GDM1 (cell line): ENCODE results near the gene SOCS2.
"Not testable (repeated sequence)": the region's sequence is repeated elsewhere in the genome, so short reads cannot be mapped to it uniquely, and the experiment has no call there.

Experiments used
- DNase-seq: peaks from one replicate; lab custom pipeline; 2025; lab: John Stamatoyannopoulos, UW

SOCS2 gene

GRCh38 chr12:93593843-93594242 lies 21.4 kb downstream of the SOCS2 start:
- DNase-seq: no peak

GRCh38 chr12:93594766-93595311 lies 22.4 kb downstream of the SOCS2 start:
- DNase-seq: no peak

- no peak for DNase-seq
Measured at GRCh38 chr12:93595351-93595750, 22.9 kb downstream of the SOCS2 start.

GRCh38 chr12:93597608-93598007 lies 25.1 kb downstream of the SOCS2 start:
- DNase-seq: no peak

GRCh38 chr12:93599192-93599591 lies 26.7 kb downstream of the SOCS2 start:
- DNase-seq: no peak

GRCh38 chr12:93601591-93601990 lies 29.1 kb downstream of the SOCS2 start:
- DNase-seq: no peak

GRCh38 chr12:93602897-93603668 lies 30.6 kb downstream of the SOCS2 start:
- no peak for DNase-seq

- no peak for DNase-seq
Measured at GRCh38 chr12:93603762-93604161, 31.3 kb downstream of the SOCS2 start.

- no peak for DNase-seq
Measured at GRCh38 chr12:93608313-93608712, 35.8 kb downstream of the SOCS2 start.

- no peak for DNase-seq
Measured at GRCh38 chr12:93609281-93610192, 37.1 kb downstream of the SOCS2 start.

GRCh38 chr12:93612776-93613175 lies 40.3 kb downstream of the SOCS2 start:
- DNase-seq: no peak

- no peak for DNase-seq
Measured at GRCh38 chr12:93614917-93615596, 42.6 kb downstream of the SOCS2 start.

GRCh38 chr12:93616584-93617101 lies 44.2 kb downstream of the SOCS2 start:
- no peak for DNase-seq

GRCh38 chr12:93618891-93619410 lies 46.5 kb downstream of the SOCS2 start:
- DNase-seq: no peak

- no peak for DNase-seq
Measured at GRCh38 chr12:93621986-93622385, 49.5 kb downstream of the SOCS2 start.

GRCh38 chr12:93622485-93622884 lies 50.0 kb downstream of the SOCS2 start:
- no peak for DNase-seq

GRCh38 chr12:93624595-93625294 lies 52.3 kb downstream of the SOCS2 start:
- DNase-seq: no peak

GRCh38 chr12:93625295-93625645 lies 52.8 kb downstream of the SOCS2 start:
- DNase-seq: not testable (repeated sequence)

GRCh38 chr12:93626160-93626559 lies 53.7 kb downstream of the SOCS2 start:
- no peak for DNase-seq
